Right ventricle myocardium superior (tissue), 1 donor: ENCODE results near the gene ETS2. TPM values are rescaled to one million over a fixed set of nuclear protein-coding genes. Genes with fewer than 3 reads are reported as not detected.
A peak's percentile ranks its signal among the peaks of the same experiment; 100 is the strongest.

ENCODE experiments used
- ATAC-seq: fragments of 200-7000 bp; cut with Tn5 transposase; one replicate; pipeline ENCODE4 v1.9.1; 2020; ENCODE audit warnings: mild to moderate bottlenecking; ENCODE audit not compliant: poor library complexity
- DNase-seq: peaks from one replicate; pipeline ENCODE4 v3.0.0-alpha.2; 2020
- intact Hi-C: fragments of 100-400 bp; cut with DNase I; formaldehyde crosslinking; loops from one replicate; pipeline ENCODE4 v1.11.2; 2022
- long read RNA-seq: library from polyadenylated mRNA; unstranded; transcript quantifications from one replicate; pipeline ENCODE4 v2.0.0, GENCODE V29; 2021
- total RNA-seq: library from RNA; stranded (reverse); fragmentation: NEBNext Ultra II Directional; extraction: Animal tissue kit (Norgen Biotek cat#: 25700); gene quantifications from one replicate; pipeline ENCODE4 v1.2.1, GENCODE V29; 2021
- donor health status: DM: no; HTN: yes; CAD: no; lungs with severe emphysema.

ETS2 gene
- 37.2 TPM for total RNA-seq
- long read RNA-seq, transcript ETS2-202 (10 exons, 3,766 nt): major isoform, 44 of 76 reads
- long read RNA-seq, partial matches to known transcripts: 31 of 76 reads
- long read RNA-seq, other reads (novel, unspliced or antisense): 1 of 76 reads

- intact Hi-C loops: loop anchor here (2.0 to 10.0 kb wide), 4 partner anchors 71 to 321 kb away; no protein-coding TSS in a partner anchor
- DNase-seq: peak; percentile 95
- ATAC-seq: peak; percentile 91
Measured at GRCh38 chr21:38805328-38806152, at the start of gene ETS2. Gene ETS2, plus strand, starts transcription at chr21:38805929. Its CDS starts 4,106 bp downstream, at chr21:38810035.

GRCh38 chr21:38756746-38757145 is 49.0 kb upstream of the ETS2 start:
- ATAC-seq (no peak), DNase-seq (no peak)
- intact Hi-C loops: no loop called here

- ATAC-seq (no peak), DNase-seq (no peak)
- intact Hi-C loops: no loop called here
Measured at GRCh38 chr21:38758501-38759214, 47.1 kb upstream of the ETS2 start.

DNA sequence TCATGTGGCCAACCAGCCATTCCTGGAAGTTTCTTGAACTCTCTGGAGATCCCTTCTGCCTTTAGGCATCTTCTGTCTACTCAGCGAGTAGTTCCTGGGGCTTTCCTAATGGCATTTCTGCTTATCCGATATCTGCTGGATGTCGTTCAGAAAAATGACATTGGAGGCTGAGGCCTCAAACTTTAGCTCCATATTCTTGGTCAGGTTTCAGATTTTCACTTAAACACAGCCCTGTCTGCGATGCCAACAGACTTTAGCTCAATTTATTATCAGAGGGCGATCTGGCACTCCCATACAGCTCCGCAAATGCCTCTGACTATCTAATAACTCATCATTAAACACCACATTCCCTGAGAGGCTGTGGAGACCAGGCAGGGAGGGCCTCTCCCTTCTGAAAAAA is 46.3 kb upstream of the ETS2 start:
- no peak for DNase-seq
- ATAC-seq: no peak
- intact Hi-C loops: no loop called here

DNA sequence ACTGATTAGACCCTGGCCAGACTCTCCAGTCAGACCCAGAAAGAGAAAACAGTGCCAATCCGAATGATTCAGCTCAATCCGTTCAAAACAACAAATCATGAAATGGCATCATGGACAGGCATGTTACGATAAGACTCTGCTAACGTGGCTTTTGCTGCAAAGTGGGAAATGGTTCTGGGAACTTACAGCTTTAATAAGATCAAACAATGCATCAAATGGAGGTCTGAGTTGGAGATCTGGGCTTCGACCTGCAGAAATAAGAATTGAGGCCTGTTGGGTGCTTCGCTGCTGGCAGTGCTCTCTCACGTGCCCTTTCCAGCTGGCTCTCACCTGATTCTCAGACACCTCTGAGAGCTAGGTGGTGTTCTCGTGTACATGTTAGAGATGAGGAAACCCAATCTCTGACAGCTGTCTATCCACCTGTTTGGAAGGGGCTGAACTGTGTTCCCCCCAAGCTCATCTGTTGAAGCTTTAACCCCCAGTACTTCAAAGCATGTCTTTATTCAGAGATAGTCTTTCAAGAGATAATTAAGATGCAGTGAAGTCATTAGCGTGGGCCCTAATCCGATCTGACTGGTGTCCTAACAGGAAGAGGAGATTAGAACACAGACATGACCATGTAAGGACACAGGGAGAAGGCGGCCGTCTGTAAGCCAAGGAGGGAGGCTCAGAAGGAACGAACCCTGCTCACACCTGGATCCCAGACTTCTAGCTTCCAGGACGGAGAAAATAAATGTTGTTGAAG is 45.5 kb upstream of the ETS2 start:
- ATAC-seq (no peak), DNase-seq (no peak)
- intact Hi-C loops: no loop called here

DNA sequence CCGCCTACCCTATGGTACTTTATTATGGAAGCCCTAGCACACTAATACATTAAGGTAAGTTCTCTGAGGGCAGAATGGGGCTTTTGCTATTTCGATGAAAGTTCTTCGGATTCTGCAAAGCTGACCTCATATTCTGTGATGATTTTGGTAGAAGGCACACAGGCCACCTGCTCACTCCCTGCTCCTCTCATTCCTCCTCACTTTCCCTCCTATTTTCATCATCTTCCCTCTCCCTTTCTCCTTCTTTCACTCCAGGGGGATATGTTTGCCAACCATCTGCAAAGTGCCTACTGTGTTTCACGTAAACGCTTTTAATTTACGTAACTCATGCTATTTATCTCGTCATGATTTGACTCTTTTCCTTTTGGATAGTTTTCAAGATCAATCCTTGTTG is 45.0 kb upstream of the ETS2 start:
- intact Hi-C loops: no loop called here
- DNase-seq (no peak), ATAC-seq (no peak)

- intact Hi-C loops: no loop called here
- DNase-seq (no peak), ATAC-seq (no peak)
Measured at GRCh38 chr21:38761531-38761930, 44.2 kb upstream of the ETS2 start.

- intact Hi-C loops: no loop called here
- no peak for DNase-seq
- no peak for ATAC-seq
Measured at GRCh38 chr21:38765056-38765455, 40.7 kb upstream of the ETS2 start.

GRCh38 chr21:38766987-38767722 is 38.6 kb upstream of the ETS2 start:
- intact Hi-C loops: no loop called here
- DNase-seq (no peak), ATAC-seq (peak; percentile 48)

DNA sequence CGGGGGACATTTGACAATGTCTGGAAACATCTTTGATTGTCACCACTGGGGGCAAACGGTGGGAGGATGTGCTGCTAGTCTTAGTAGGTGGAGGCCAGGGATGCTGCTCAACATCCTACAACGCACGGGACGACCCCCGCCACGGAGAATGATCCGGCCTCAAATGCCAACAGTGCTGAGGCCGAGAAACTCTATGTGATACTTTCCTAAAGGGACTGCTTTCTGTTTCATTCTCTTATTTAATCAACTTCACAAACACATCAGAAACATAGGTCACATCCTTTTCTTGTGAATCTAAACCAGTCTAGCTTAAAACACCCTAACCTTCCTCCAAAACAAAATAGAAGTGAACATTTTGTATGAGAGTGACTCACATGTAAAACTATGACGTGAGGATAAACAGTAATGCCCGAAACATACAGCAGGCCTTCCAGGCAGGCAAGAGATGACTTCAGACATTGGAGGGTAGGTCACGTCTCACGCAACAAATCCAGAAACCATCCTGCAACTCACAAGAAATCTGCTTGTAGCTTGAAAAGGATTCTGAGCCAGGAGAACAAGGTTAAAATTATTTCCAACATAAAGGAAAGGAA is 37.2 kb upstream of the ETS2 start:
- ATAC-seq: no peak
- no peak for DNase-seq
- intact Hi-C loops: no loop called here

DNA sequence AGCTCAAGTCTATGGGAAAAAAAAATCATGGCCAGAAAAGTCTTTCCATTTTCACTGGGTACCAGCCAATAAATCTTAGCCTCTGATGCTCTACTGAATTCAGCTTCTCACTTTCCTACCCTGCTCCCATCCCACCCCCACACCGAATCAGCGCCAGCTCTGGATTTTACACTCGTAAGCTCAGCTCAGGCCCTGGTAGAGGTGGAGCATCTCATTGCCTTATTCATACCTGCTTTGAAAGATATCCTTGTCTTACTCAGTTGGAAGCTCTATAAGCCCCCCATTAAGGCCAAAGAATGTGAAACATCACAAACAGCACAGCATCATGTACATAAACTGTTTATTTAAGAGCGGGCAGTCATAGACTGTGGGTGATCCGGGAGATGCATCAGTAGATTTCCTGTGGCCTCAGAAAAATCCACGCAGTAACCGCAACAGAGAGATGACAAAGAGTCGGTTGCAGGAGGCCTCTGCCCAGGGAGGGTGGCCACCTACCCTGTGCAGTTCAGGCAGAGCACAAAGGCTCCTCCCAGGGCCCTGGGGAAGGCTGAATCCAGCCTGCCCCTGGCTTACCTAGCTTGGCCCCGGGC is 36.4 kb upstream of the ETS2 start:
- DNase-seq: no peak
- intact Hi-C loops: no loop called here
- no peak for ATAC-seq

DNA sequence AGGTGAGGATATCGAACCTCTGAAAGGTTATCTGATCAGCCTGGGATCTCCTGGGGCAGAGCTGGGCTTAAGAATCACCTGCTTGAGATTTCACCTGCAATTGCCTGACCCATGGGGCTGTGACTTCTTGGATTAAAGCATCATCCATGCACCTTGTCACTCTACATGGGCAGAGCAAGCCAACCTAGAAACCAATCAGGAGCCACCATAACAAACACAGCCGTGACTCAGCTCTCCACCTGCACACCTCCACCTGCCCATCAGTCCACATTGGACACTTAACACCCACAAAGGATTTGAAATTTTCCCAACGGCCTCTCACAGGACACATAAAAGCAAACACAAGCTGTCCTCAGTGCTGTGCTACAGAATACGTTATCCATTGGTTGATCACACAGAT is 35.1 kb upstream of the ETS2 start:
- DNase-seq: no peak
- intact Hi-C loops: no loop called here
- ATAC-seq: no peak

DNA sequence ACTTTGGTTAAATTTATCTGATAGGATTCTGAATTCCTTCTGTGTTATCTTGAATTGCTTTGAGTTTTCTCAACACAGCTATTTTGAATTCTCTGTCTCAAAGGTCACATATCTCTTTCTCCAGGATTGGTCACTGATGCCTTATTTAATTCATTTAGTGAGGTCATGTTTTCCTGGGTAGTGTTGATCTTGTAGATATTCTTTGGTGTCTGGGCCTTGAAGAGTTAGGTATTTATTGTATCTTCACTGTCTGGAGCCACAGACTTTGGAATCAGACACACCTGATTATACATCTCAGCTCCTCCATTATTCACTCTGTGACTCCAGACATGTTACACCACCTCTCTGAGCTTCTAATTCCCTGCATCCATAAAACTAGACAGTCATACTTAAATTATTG is 34.2 kb upstream of the ETS2 start:
- intact Hi-C loops: no loop called here
- ATAC-seq (no peak), DNase-seq (no peak)

- ATAC-seq: no peak
- no peak for DNase-seq
- intact Hi-C loops: no loop called here
Measured at GRCh38 chr21:38772646-38773045, 33.1 kb upstream of the ETS2 start.

- intact Hi-C loops: no loop called here
- ATAC-seq (peak; percentile 74), DNase-seq (peak; percentile 59)
Measured at GRCh38 chr21:38773099-38774061, 32.3 kb upstream of the ETS2 start.

- DNase-seq (no peak), ATAC-seq (peak; percentile 46)
- intact Hi-C loops: no loop called here
Measured at GRCh38 chr21:38774152-38774551, 31.6 kb upstream of the ETS2 start.
